Ishikawa (cell line): ENCODE measurements around the gene ARID5B.

Experiments used
- EGR1 ChIP-seq: IDR thresholded peaks from 2 replicates; pipeline ENCODE4 v1.6.1; 2012
- EP300 ChIP-seq: IDR thresholded peaks from 2 replicates; pipeline ENCODE4 v1.6.1; 2012; ENCODE audit warnings: borderline replicate concordance
- TAF1 ChIP-seq: IDR thresholded peaks from 2 replicates; pipeline ENCODE4 v1.6.1; 2012; ENCODE audit warnings: low read depth, mild to moderate bottlenecking
- TF ChIP-seq, protein P1 (sequence below): IDR thresholded peaks from 2 replicates; pipeline ENCODE4 v1.6.1; 2012; ENCODE audit warnings: low read depth, mild to moderate bottlenecking

- TF ChIP-seq EP300 (no peak), TAF1 (no peak), EGR1 (no peak)
- TF ChIP-seq, protein P1, sequence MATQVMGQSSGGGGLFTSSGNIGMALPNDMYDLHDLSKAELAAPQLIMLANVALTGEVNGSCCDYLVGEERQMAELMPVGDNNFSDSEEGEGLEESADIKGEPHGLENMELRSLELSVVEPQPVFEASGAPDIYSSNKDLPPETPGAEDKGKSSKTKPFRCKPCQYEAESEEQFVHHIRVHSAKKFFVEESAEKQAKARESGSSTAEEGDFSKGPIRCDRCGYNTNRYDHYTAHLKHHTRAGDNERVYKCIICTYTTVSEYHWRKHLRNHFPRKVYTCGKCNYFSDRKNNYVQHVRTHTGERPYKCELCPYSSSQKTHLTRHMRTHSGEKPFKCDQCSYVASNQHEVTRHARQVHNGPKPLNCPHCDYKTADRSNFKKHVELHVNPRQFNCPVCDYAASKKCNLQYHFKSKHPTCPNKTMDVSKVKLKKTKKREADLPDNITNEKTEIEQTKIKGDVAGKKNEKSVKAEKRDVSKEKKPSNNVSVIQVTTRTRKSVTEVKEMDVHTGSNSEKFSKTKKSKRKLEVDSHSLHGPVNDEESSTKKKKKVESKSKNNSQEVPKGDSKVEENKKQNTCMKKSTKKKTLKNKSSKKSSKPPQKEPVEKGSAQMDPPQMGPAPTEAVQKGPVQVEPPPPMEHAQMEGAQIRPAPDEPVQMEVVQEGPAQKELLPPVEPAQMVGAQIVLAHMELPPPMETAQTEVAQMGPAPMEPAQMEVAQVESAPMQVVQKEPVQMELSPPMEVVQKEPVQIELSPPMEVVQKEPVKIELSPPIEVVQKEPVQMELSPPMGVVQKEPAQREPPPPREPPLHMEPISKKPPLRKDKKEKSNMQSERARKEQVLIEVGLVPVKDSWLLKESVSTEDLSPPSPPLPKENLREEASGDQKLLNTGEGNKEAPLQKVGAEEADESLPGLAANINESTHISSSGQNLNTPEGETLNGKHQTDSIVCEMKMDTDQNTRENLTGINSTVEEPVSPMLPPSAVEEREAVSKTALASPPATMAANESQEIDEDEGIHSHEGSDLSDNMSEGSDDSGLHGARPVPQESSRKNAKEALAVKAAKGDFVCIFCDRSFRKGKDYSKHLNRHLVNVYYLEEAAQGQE, result no peak
These were observed 167.0 kb downstream of the ARID5B start for GRCh38 chr10:62068464-62068863.
